ENCODE measurements around the gene KCNQ1OT1. TPM values are rescaled to one million over a fixed set of nuclear protein-coding genes. Genes with fewer than 3 reads are reported as not detected.

Gene KCNQ1OT1
- total RNA-seq, 2 donors from 2014 or later: 5.2 to 6.9 TPM

DNA sequence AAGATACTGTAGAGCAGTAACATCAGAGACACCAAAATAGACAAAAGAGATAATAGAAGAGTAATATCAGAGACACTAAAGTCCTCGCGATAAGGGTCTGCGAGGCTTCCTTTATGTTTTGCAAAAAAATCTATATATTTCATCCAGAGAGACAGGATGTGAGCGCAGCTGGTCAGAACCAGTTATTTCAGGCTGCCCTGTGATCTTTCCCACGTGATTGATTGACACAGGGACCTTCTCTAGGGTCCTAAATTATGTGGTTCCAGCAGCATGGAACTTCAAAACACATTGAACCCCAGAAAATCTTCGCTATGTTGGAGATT is 136.9 kb downstream of the KCNQ1OT1 start:
- H3K27ac Mint-ChIP-seq: no peak overlapping the region

DNA sequence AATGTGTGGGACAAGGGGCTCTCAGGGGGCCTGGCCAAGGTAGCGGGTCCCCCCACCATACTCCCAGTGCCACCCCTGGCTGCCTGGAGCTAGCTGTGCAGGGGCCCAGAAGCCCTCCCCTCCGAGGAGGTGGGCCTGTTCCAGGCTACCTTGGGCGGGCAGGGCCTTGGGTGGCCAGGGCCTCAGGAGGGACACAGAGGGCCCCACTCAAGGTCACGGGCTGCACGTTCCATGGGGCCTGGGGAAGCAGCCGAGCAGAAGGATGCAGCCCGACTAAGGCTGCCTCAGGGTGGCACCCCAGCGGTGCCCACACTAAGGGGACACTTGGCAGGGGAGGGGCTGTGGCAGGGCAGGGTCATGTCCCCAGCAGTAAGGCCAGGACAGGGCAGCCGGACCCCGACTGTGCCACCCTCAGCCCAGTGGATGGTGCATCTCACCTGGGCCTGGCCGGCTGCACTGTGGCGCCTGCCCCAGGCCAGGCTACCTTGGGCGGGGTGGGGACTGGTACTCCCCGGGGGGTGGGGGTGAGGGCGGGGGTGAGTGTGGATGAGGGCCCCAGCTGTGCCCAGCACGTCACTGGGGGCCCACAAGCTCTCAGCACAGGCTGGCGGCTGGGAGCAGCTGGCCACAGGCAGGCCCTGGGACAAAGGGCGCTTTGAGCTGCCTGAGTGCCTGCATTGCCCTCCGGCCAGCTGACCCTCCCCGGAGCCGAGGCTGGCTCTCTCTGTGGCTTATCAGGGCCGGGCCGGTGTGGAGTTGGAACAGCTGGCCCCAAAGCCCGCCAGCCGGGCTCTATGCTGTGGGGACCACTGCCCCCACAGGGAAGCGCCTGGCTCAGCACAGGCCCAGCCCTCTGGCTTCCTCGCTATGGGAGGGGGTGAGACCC is 137.9 kb downstream of the KCNQ1OT1 start:
- peaks cover 3% of the 10 kb centered on the region for H3K4me1 ChIP-seq (ENCODE audit: control insufficient read depth, insufficient read depth, low read length)
- peak; percentile 40 for DNase-seq
- peaks cover 8% of the 10 kb centered on the region for H3K9me3 ChIP-seq (ENCODE audit: control insufficient read depth, low read length)
- Mint-ChIP-seq H3K36me3 (ENCODE audit: low read depth) (no peaks in the 10 kb centered on the region), H3K4me1 (peaks cover 4% of the 10 kb centered on the region), H3K4me3 (no peak overlapping the region), H3K9me3 (peaks cover 13% of the 10 kb centered on the region), H3K27me3 (ENCODE audit: insufficient read depth) (peaks cover 61% of the 10 kb centered on the region), H3K27ac (no peak overlapping the region)
- no peak overlapping the region for H3K9ac ChIP-seq (ENCODE audit: extremely low read depth, low read length, poor library complexity, severe bottlenecking)
- TF ChIP-seq, protein P1, sequence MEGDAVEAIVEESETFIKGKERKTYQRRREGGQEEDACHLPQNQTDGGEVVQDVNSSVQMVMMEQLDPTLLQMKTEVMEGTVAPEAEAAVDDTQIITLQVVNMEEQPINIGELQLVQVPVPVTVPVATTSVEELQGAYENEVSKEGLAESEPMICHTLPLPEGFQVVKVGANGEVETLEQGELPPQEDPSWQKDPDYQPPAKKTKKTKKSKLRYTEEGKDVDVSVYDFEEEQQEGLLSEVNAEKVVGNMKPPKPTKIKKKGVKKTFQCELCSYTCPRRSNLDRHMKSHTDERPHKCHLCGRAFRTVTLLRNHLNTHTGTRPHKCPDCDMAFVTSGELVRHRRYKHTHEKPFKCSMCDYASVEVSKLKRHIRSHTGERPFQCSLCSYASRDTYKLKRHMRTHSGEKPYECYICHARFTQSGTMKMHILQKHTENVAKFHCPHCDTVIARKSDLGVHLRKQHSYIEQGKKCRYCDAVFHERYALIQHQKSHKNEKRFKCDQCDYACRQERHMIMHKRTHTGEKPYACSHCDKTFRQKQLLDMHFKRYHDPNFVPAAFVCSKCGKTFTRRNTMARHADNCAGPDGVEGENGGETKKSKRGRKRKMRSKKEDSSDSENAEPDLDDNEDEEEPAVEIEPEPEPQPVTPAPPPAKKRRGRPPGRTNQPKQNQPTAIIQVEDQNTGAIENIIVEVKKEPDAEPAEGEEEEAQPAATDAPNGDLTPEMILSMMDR (conservative IDR thresholded peaks at IDR 0.05): no peak
- H3K27ac ChIP-seq (ENCODE audit: low read depth, low read length): peak overlapping the region; percentile 44
- 90 to 93% methylated on average over 12 to 27 of the region's 27 CpGs for WGBS, 2 experiments (ENCODE audit: insufficient coverage in 1 of 2, insufficient read length in 1 of 2)
- no peaks in the 10 kb centered on the region for H3K36me3 ChIP-seq (ENCODE audit: control insufficient read depth, insufficient read depth, low read length)
- peaks cover 10% of the 10 kb centered on the region for H3K27me3 ChIP-seq (ENCODE audit: control insufficient read depth, insufficient read depth, low read length, poor library complexity, severe bottlenecking)
- no peak overlapping the region for H3K4me3 ChIP-seq (ENCODE audit: low read length)

More for the DNA sequence above, 136.9 kb downstream of the KCNQ1OT1 start:
- TF ChIP-seq, protein P1 (conservative IDR thresholded peaks at IDR 0.05): no peak
- DNase-seq: no peak
- Histone ChIP-seq H3K4me1 (ENCODE audit: control insufficient read depth, insufficient read depth, low read length) (peaks cover 7% of the 10 kb centered on the region), H3K36me3 (ENCODE audit: control insufficient read depth, insufficient read depth, low read length) (no peaks in the 10 kb centered on the region), H3K9me3 (ENCODE audit: control insufficient read depth, low read length) (no peaks in the 10 kb centered on the region), H3K9ac (ENCODE audit: extremely low read depth, low read length, poor library complexity, severe bottlenecking) (no peak overlapping the region), H3K27ac (ENCODE audit: low read depth, low read length) (no peak overlapping the region), H3K27me3 (ENCODE audit: control insufficient read depth, insufficient read depth, low read length, poor library complexity, severe bottlenecking) (peaks cover 10% of the 10 kb centered on the region), H3K4me3 (ENCODE audit: low read length) (no peak overlapping the region)
- H3K4me1 Mint-ChIP-seq: peaks cover 8% of the 10 kb centered on the region
- H3K27me3 Mint-ChIP-seq (ENCODE audit: insufficient read depth): peaks cover 53% of the 10 kb centered on the region
- 78 to 100% methylated on average over 5 to 6 of the region's 6 CpGs for WGBS, 2 experiments (ENCODE audit: insufficient coverage in 1 of 2, insufficient read length in 1 of 2)
- no peaks in the 10 kb centered on the region for H3K36me3 Mint-ChIP-seq (ENCODE audit: low read depth)
- H3K9me3 Mint-ChIP-seq: peaks cover 4% of the 10 kb centered on the region
- H3K4me3 Mint-ChIP-seq: no peak overlapping the region

DNA sequence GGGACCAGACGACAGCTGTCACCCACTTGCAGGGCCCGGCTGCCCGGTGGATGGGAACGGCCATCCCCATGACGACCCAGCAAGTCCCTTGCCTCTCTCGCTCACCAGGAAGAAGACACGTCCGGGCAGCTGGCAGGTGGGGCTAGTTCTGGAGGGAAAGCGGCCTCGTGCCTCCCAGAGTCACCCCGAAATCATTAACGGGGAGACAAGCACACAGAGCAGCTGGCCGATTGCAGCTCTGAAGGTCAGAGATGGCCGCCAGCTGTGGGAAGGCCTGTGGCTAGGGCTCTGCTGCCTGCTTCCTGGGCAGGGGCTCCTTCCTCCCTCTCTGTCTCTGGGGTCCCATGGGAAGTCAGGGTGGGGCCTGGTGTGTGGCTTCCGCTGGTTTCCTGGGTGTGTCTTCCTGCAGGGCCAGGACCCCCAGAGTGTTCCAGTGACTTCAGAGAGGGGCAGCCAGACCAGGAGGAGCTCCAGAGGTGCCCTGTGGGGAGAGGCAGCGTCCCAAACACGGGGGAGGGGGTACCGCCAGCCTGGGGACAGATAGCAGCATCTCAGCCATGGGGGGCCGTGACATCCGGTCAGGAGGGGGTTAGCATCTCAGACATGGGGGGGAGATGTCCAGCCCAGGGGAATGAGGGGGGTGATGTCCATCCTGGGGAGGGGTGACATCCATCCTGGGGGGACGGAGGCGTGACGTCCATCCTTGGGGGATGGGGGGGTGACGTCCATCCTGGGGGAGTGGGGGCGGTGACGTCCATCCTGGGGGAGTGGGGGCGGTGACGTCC is 140.1 kb downstream of the KCNQ1OT1 start:
- H3K4me3 ChIP-seq (ENCODE audit: low read length): no peak overlapping the region
- H3K27ac ChIP-seq (ENCODE audit: low read depth, low read length): no peak overlapping the region
- TF ChIP-seq, protein P1 (conservative IDR thresholded peaks at IDR 0.05): no peak
- no peaks in the 10 kb centered on the region for H3K4me1 ChIP-seq (ENCODE audit: control insufficient read depth, insufficient read depth, low read length)
- peaks cover 2% of the 10 kb centered on the region for H3K27me3 ChIP-seq (ENCODE audit: control insufficient read depth, insufficient read depth, low read length, poor library complexity, severe bottlenecking)
- Mint-ChIP-seq H3K27ac (no peak overlapping the region), H3K36me3 (ENCODE audit: low read depth) (no peaks in the 10 kb centered on the region), H3K27me3 (ENCODE audit: insufficient read depth) (peaks cover 56% of the 10 kb centered on the region), H3K4me3 (no peak overlapping the region), H3K4me1 (peaks cover 1% of the 10 kb centered on the region), H3K9me3 (peaks cover 17% of the 10 kb centered on the region)
- H3K9me3 ChIP-seq (ENCODE audit: control insufficient read depth, low read length): peaks cover 11% of the 10 kb centered on the region
- H3K9ac ChIP-seq (ENCODE audit: extremely low read depth, low read length, poor library complexity, severe bottlenecking): no peak overlapping the region
- DNase-seq: peak; percentile 40
- 85 to 91% methylated on average over 9 to 20 of the region's 28 CpGs for WGBS, 2 experiments (ENCODE audit: insufficient coverage in 1 of 2, insufficient read length in 1 of 2)
- H3K36me3 ChIP-seq (ENCODE audit: control insufficient read depth, insufficient read depth, low read length): no peaks in the 10 kb centered on the region

Data from endodermal cell (in vitro differentiated cells).